Activated CD8-positive, alpha-beta memory T cell treated with anti-CD3 and anti-CD28 coated beads, Interleukin-2, amount 10 ng/mL, durations not matched to agents 7 days and 5 days (primary cell): ENCODE measurements around the gene TCP11. TPM values are rescaled to one million over a fixed set of nuclear protein-coding genes. Genes with fewer than 3 reads are reported as not detected.

Experiments used
- total RNA-seq, 2 experiments: library from RNA; stranded (reverse); gene quantifications; one replicate each; pipeline ENCODE4 v1.2.3, GENCODE V29; 2021

Gene TCP11
- total RNA-seq, 2 experiments from 2014 or later: not detected

Other genes starting within 250 kb of the TCP11 start
- under 1 TPM; 0.12 to 0.54 TPM for gene SCUBE3, start 72.6 kb upstream of the TCP11 start, total RNA-seq
- gene ZNF76, start 118.4 kb upstream of the TCP11 start, total RNA-seq: 10 to 100 TPM; 55.0 to 61.8 TPM
- 100 to 1,000 TPM; 153 to 194 TPM for gene DEF6, start 156.5 kb upstream of the TCP11 start, total RNA-seq
- gene PPARD, start 201.2 kb upstream of the TCP11 start, total RNA-seq: 10 to 100 TPM; 16.4 to 18.8 TPM